Esophagus squamous epithelium (tissue), 5 donors: ENCODE data around the gene CHST11. TPM values are rescaled to one million over a fixed set of nuclear protein-coding genes. Genes with fewer than 3 reads are reported as not detected.

Source experiments
- DNase-seq: peaks from one replicate; lab custom pipeline; 2025; lab: John Stamatoyannopoulos, UW
- H3K27ac ChIP-seq, 4 donors: fragments of 200-600 bp; sonication (generic); one replicate each; pipeline ENCODE4 v1.5.1; 2016 to 2019; ENCODE audit warnings: mild to moderate bottlenecking in 1 of 4
- H3K27me3 ChIP-seq, 4 donors: fragments of 200-600 bp; sonication (generic); 1 replicate in 3 of 4; 2 replicates in 1 of 4; pipeline versions ENCODE4 v1.5.1 to v1.6.0; 2017 to 2021; ENCODE audit warnings: antibody characterized with exemption in 1 of 4
- H3K36me3 ChIP-seq, 3 donors: fragments of 200-600 bp; sonication (generic); one replicate each; pipeline ENCODE4 v1.5.1; 2016 to 2019
- H3K4me1 ChIP-seq, 3 donors: fragments of 200-600 bp; sonication (generic); one replicate each; pipeline ENCODE4 v1.5.1; 2017 to 2019
- H3K4me3 ChIP-seq, 4 donors: fragments of 200-600 bp; sonication (generic); 1 replicate in 3 of 4; 2 replicates in 1 of 4; pipeline ENCODE4 v1.5.1; 2016 to 2019; ENCODE audit warnings: mild to moderate bottlenecking in 2 of 4, moderate library complexity in 1 of 4
- H3K9me3 ChIP-seq, 3 donors: fragments of 200-600 bp; sonication (generic); one replicate each; pipeline ENCODE4 v1.5.1; 2016 to 2019
- CTCF ChIP-seq, 6 experiments: fragments of 450-650 bp in 4 of 6; fragments of 200-600 bp in 2 of 6; sonication (generic) in 2 of 6; IDR thresholded peaks; one replicate each; pipeline ENCODE4 v1.5.1; 2016 to 2019; ENCODE audit warnings: antibody characterized with exemption in 6 of 6, mild to moderate bottlenecking in 4 of 6, moderate library complexity in 4 of 6
- POLR2A ChIP-seq, 4 donors: fragments of 450-650 bp; IDR thresholded peaks; one replicate each; pipeline ENCODE4 v1.6.1; 2017; ENCODE audit warnings: antibody characterized with exemption in 4 of 4, mild to moderate bottlenecking in 4 of 4, moderate library complexity in 3 of 4
- WGBS, 2 donors: methylation state at CpG; one replicate each; pipeline ENCODE4 v1.1.5; 2018; 5-methylcytosine and 5-hydroxymethylcytosine counted together
- intact Hi-C: fragments of 100-400 bp; cut with DNase I; formaldehyde crosslinking; loops from one replicate; pipeline ENCODE4 v1.15.0; 2022
- total RNA-seq, 4 donors: library from RNA; depleted of rRNA; stranded (reverse); fragments of >200 nt; gene quantifications; one replicate each; pipeline ENCODE4 v1.1.0, GENCODE V29; 2016
- donor health status: DM: yes; HTN: yes; CAD: no.

Gene CHST11
- total RNA-seq, 4 donors from 2014 or later: 6.3 to 12.6 (median 10.3) TPM

GRCh38 chr12:104654665-104655609 is 198.2 kb downstream of the CHST11 start:
- H3K4me1 ChIP-seq: peaks cover 0 to 5% (median 4%) of the 10 kb centered on the region in 3 donors
- TF ChIP-seq POLR2A (IDR thresholded peaks at IDR 0.05) (no peak), CTCF (IDR thresholded peaks at IDR 0.05) (no peak)
- H3K4me3 ChIP-seq: no peak overlapping the region
- no peaks in the 10 kb centered on the region for H3K9me3 ChIP-seq
- H3K27me3 ChIP-seq: no peaks in the 10 kb centered on the region
- H3K36me3 ChIP-seq: no peaks in the 10 kb centered on the region
- H3K27ac ChIP-seq: no peak overlapping the region
- DNase-seq: no peak
- 76 to 88% methylated on average over 14 to 16 of the region's 16 CpGs for WGBS, 2 donors
- intact Hi-C loops: no loop called here

GRCh38 chr12:104656383-104656782 is 199.6 kb downstream of the CHST11 start:
- intact Hi-C loops: no loop called here
- Histone ChIP-seq H3K9me3 (no peaks in the 10 kb centered on the region), H3K4me3 (no peak overlapping the region), H3K27me3 (no peaks in the 10 kb centered on the region), H3K36me3 (no peaks in the 10 kb centered on the region), H3K27ac (no peak overlapping the region), H3K4me1 (peaks cover 0 to 5% (median 3%) of the 10 kb centered on the region in 3 donors)
- TF ChIP-seq CTCF (IDR thresholded peaks at IDR 0.05): no peak
- TF ChIP-seq POLR2A (IDR thresholded peaks at IDR 0.05): no peak
- no peak for DNase-seq
- WGBS, 2 donors: 86 to 94% methylated on average over 2 to 10 of the region's 10 CpGs

- Histone ChIP-seq H3K4me3 (no peak overlapping the region), H3K36me3 (no peaks in the 10 kb centered on the region), H3K27me3 (no peaks in the 10 kb centered on the region), H3K27ac (no peak overlapping the region), H3K9me3 (no peaks in the 10 kb centered on the region), H3K4me1 (peaks cover 0 to 5% (median 0%) of the 10 kb centered on the region in 3 donors)
- DNase-seq: no peak
- WGBS, 2 donors: 29 to 41% methylated on average over 5 of the region's 5 CpGs
- intact Hi-C loops: no loop called here
- TF ChIP-seq POLR2A (IDR thresholded peaks at IDR 0.05): no peak
- TF ChIP-seq CTCF (IDR thresholded peaks at IDR 0.05): no peak
These were observed 200.2 kb downstream of the CHST11 start for GRCh38 chr12:104656921-104657320.

- no peak for DNase-seq
- no peak overlapping the region for H3K4me3 ChIP-seq
- H3K27ac ChIP-seq: no peak overlapping the region
- TF ChIP-seq POLR2A (IDR thresholded peaks at IDR 0.05) (no peak), CTCF (IDR thresholded peaks at IDR 0.05) (no peak)
- intact Hi-C loops: no loop called here
- peaks cover 0 to 5% (median 0%) of the 10 kb centered on the region in 3 donors for H3K4me1 ChIP-seq
- H3K36me3 ChIP-seq: no peaks in the 10 kb centered on the region
- H3K27me3 ChIP-seq: no peaks in the 10 kb centered on the region
- no peaks in the 10 kb centered on the region for H3K9me3 ChIP-seq
- WGBS, 2 donors: 89 to 95% methylated on average over 6 to 11 of the region's 13 CpGs
These were observed 201.2 kb downstream of the CHST11 start for GRCh38 chr12:104657726-104658484.

- intact Hi-C loops: no loop called here
- TF ChIP-seq CTCF (IDR thresholded peaks at IDR 0.05) (no peak), POLR2A (IDR thresholded peaks at IDR 0.05) (no peak)
- H3K36me3 ChIP-seq: no peaks in the 10 kb centered on the region
- peaks cover 0 to 5% (median 0%) of the 10 kb centered on the region in 3 donors for H3K4me1 ChIP-seq
- H3K4me3 ChIP-seq: no peak overlapping the region
- H3K9me3 ChIP-seq: no peaks in the 10 kb centered on the region
- H3K27me3 ChIP-seq: no peaks in the 10 kb centered on the region
- no peak for DNase-seq
- H3K27ac ChIP-seq: no peak overlapping the region
- WGBS, 2 donors: 86 to 91% methylated on average over 5 of the region's 5 CpGs
These were observed 202.3 kb downstream of the CHST11 start for GRCh38 chr12:104659058-104659457.
